Stimulated activated CD8-positive, alpha-beta memory T cell treated with anti-CD3 and anti-CD28 coated beads, Interleukin-4, amount 100 ng/mL, for 1 hour (primary cell): ENCODE data around the gene CALCR.
A peak's percentile ranks its signal among the peaks of the same experiment; 100 is the strongest.

Experiments used
- DNase-seq, 2 donors: peaks; one replicate each; pipeline ENCODE4 v3.0.0-alpha.2; 2020; ENCODE audit warnings: low read depth in 2 of 2, low spot score in 1 of 2

The CALCR gene

DNA sequence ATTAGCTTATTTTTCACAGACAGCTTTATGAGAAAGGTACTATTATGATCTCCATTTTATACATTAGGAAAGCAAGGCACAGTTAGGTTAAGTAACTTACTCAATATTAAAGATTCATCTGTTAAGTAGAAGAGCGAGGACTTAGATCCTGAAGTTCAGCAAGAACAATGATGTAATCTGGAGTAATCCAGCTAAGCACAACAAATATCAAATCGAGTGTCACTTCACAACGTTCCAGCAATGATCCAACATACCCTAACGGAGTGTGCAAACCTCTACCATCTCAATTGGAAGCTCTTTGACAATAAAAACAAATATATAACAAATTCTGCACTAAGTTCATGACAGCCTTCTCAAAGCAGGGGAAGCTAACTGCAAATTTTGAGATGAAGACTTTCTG, 121.3 kb downstream of the CALCR start:
- no peak for DNase-seq

GRCh38 chr7:93448176-93448575, 126.3 kb downstream of the CALCR start:
- no peak for DNase-seq

DNA sequence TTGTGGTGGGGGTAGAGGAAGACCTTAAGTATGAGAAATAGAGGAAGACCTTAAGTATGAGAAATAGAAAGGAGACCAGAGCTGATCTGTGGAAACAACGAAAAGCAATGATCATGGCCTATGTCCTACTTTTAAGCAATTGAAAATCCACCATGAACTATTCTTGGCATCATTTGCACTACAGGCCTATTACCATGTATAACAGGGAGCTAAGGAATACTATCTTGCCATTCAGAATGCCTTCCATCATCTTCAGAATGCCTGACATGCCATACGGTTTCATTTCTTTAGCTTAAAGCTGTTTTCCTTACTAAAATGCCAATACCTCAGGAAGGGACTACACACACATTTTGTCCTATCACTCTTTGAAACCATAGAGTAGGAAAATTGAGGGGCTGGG, 127.0 kb downstream of the CALCR start:
- no peak for DNase-seq

DNA sequence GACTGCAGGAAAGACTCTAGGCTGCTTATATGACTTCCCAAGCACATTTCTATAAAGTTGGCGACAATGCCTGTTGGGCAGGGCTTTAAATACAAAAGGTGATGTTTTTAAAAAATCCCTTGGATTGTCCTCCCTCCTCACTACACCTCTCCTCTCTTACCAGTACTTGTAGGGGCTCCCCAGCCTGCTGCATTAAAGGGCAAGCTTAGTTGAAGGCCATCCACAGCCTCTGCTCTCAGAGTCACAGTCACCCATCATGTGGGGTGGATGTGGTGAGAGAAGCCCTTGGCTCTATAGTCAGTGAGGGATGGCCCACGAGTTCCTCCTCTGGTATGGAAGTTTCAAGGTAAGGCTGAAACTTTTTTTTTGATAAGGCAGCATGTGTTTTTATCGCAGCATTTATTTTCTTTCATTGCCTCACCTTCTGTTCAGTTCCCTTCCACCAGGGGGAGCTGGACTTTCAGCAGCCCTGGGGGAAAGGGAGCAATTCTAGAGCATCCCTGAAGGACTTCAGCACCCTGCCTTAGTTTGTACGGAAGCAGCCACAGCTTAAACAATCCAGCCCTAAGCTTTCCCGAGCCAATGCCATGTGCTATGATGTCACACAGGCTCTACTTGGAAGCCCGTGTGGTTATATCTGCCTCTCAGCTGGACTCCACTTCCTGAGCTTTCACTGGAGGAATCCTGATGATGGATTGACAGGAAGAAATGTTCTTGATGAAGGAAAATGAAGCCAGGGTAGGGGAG, 131.9 kb downstream of the CALCR start:
- DNase-seq = peak in 1 of 2 donors; percentile 17

GRCh38 chr7:93435791-93436190, 138.7 kb downstream of the CALCR start:
- no peak for DNase-seq

DNA sequence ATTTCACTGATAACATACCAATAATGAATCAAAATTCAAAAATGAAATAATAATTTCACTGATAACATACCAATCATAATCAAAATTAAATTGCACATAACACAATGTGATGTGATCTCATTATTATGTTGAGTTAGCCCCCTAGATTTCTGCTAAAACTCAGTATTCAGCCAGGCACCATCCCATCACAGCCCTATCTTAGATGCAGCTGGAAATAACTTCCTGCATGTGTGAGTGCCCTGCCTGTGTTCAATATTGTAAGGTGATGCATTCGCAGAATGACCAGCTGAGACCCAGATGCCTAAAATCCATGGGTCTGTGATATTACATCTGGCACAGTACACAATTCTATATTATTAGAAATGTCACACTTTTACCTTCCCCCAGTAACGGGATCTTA, 142.4 kb downstream of the CALCR start:
- no peak for DNase-seq

DNA sequence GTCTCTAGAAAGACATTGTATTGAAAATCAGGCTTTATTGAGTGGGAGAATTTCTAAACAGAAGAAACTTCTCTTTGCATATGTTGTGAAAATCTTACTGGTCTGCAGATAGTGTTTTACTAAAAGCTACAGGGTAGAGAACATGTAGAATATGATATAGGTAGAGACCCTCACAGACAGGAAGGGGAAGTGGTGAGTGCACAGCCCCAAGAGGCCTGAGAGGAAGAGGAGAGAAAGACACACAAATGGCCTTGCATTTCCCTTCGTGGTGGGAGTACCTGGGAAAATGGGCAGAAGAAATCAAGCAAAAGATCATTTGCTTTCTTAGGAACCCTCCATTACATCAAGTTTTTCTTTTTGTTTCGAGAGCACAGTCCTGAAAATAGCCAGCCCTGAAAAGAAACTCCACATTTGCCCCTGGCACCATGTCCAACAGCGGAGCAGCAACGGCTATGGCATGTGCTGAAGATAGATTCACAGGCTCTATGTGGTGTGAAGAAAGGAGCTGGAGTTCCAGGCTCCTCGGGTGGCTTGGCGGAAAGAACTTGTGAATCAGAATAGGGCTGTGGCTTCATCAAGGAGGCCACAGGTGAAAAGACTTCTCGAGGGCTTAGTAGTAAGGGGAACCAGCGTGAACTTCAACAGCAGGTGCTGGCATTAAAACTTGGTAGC, 143.5 kb downstream of the CALCR start:
- DNase-seq = no peak

- no peak for DNase-seq
Observed at GRCh38 chr7:93429563-93429962, 145.0 kb downstream of the CALCR start.

DNA sequence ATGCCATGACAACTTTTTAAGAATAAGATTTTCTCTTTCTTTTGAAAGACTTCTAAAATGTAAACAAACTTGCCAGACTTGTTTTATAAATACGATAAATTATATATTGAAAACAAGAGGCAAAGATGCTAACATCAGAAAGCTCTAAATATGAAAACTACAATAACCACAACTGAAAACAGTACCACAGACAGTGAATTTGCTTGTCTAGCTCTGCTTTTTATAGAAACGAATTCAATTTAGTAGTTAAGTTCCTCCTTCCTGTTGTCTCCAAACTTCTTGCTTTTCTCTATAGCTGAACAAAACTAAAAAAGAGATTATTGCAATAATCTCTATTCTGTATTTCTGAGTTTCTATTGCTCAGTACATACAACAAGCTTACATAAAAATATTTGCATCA, 147.4 kb downstream of the CALCR start:
- no peak for DNase-seq

DNA sequence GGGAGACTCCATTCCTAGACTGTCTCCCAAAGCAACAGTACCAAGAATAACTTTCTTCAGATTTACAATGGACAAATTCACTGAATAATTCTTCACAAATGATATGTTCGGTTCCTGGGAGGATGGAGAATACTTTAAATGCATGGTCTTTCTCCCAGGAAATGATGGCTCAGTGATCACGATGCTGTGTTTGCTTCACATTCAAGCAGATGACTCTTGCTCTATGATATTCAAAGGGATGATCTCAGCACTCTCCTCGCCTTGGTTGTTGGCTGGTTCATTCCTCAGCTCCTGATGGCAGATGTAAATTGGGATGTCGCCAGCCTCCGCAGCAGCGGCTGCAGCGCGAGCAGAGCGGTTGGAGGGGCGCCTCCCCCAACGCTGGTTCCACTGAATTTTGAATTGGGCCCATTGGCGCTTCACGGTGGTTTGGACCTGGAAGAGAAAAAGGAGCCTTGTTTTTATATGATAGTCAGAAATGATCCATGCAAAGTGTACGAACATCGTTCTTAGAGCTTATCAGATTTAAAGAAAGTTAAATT, 148.3 kb downstream of the CALCR start:
- DNase-seq = no peak

DNA sequence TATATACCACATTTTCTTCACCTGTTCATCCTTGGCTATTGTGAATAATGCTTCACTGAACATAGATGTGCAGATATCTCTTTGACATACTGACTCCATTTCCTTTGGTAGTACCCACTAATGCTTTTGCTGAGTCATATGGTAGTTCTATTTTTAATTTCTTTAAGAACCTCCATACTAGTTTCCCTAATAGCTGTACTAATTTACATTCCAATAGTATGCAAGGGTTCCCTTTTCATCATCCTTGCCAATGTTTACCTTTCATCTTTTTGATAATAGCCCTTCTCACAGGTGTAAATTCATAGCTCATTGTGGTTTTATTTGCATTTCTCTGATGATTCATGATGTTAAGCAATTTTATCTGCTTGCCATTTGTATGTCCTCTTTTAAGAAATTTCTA, 159.9 kb downstream of the CALCR start:
- DNase-seq = no peak

- DNase-seq = no peak
Observed at GRCh38 chr7:93409324-93409723, 165.2 kb downstream of the CALCR start.

GRCh38 chr7:93407239-93407638, 167.3 kb downstream of the CALCR start:
- no peak for DNase-seq

GRCh38 chr7:93402944-93403343, 171.6 kb downstream of the CALCR start:
- no peak for DNase-seq

DNA sequence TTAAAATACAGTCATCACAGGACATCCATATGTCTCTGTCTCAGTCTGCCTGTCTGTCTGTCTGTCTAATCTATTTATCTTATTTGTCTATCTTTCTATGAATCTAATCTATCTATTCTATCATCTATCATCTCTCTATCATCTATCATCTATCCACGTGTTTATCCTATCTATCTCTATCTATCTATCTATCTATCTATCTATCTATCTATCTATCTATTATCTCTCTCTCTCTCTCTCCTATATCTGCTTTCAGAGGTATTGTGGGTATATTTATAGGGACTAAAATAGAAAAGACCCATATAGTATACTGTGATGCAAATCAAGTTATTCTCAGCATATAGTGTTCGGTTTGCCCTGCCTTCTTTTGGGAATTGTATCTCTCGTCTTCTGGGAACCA, 174.9 kb downstream of the CALCR start:
- DNase-seq = no peak

DNA sequence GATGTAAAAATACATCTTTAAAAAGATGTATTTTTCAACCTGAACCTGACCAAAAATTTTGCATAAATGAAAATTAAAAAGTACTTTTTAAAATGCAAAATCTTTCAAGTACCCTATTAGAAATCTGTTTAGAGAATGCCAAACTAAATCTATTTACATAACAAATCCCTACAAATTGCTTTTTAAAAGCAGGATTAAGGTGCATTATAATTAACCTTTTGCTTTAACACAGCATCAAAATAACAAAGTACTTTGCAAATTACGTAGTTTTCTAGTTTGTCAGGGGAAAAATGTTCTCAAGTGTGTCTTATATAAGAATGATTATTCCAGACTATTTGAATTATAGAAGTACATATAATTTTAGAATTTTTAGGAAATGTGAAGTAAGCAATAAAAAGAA, 181.5 kb downstream of the CALCR start:
- no peak for DNase-seq

DNA sequence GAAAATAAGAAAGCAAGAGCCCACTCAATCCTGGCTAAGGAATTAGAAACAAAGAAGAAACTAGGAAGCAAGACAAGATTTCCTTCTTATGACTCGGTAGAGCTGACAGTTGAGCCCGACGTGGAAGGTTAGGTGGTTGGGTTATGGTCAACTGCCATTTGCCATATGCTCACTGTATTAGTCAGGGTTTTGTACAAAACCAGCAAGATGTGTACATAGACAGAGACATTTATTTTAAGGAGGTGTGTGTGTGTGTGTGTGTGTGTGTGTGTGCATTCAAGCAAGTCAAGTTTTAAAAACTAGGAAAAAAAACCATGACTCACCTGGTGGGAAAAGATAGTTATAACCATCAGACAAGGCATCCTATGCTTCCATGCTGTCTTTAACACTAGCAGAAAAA, 183.9 kb downstream of the CALCR start:
- DNase-seq = no peak

DNA sequence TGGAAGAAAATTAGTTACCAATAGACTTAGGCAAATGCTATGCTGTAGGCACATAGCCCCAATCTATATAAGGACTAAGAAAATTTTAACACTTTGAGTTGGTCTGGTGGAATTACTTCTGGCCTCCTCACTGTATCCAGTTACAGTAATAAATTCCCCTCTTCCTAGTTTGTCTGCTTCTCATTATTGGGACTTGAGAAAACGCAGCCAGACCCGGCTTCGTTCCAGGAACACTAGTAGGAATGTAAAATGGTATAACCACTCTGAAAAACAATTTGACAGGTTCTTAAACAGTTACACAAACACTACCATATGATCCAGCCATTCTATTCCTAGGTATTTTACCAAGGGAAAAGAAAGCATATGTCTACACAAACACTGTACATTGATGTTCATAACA, 192.2 kb downstream of the CALCR start:
- no peak for DNase-seq

GRCh38 chr7:93378131-93378760, 196.3 kb downstream of the CALCR start:
- no peak for DNase-seq

DNA sequence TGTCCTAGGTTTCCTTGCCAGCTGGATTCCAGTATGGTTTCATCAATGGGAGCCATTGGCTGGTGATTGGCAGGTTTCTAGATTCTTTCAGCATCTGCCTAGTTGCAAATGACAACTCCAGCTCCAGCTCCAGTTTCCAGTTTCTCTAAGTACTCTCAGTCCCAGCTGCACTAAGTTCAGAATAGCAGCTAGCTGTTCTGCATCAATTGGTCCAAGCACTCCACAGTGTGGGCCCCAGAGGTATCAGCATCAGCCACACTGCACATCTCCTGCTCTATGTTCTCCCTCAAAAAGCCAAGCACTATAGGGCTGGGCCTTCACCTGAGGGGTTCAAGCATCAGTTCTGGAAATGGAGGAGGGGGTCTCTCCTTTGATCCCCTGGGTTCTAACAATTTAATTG, 198.9 kb downstream of the CALCR start:
- no peak for DNase-seq
